Measurements from ENCODE around the gene BICDL2.
"Not testable (repeated sequence)": the region's sequence is repeated elsewhere in the genome, so short reads cannot be mapped to it uniquely, and the experiment has no call there.

The BICDL2 gene

DNA sequence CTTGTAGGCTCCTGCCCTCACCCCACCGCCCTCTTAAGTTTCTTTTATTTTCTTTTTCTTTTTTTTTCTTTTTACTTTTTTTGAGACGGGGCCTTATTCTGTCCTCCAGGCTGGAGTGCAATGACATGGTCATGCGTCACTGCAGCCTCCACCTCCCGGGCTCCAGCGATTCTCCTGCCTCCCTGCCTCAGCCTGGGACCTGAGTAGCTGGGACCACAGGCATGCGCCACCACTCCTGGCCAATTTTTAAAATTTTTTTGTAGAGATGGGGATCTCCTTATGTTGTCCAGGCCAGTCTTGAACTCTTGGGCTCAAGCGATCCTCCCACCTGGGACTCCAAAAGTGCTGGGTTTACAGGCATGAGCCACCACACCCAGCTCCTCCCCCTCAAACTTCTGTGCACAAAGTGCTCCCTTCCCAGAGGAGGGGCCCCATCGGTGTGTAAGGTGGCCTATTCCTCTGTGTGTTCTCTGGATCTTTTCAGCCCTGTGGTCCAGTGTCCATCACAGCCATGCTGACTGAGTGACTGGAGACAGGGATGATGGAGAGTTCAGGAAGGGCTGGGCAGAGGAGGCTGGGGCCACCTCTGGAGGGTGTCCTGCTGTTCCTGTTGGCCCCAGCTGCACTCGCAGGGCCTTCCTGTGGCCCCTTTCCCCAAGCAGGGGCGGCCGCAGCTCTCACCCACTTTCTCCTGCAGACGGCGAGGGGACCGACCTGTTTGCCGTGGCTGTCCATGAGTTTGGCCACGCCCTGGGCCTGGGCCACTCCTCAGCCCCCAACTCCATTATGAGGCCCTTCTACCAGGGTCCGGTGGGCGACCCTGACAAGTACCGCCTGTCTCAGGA is 19.8 kb upstream of the BICDL2 start:
- no peak overlapping the region for H3K27ac ChIP-seq
- DNase-seq (ENCODE audit: low spot score): no peak

DNA sequence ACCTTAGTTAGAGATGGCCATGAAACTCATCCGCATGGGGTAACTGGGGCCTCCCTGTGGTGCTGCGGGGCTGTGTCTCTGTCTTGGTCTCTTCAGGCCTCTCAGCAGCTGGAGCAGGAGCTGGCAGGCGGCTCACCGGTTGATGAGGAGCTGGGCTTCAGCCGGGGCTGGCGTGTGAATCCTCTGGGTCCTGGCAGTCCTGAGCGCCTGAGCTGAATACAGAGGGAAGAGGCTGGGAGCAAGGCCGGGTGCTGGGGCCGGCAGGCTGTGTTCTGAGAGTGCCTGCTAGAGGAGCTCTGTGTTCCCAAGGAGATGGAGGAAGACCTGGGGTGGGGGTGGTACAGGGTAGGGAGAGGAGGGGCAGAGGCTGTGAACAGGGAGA is 19.0 kb upstream of the BICDL2 start:
- not testable (repeated sequence) for H3K27ac ChIP-seq; H3K4me3 ChIP-seq; DNase-seq (ENCODE audit: low spot score)

More for the DNA sequence above, 19.8 kb upstream of the BICDL2 start:
- no peak overlapping the region for H3K4me3 ChIP-seq
- TF ChIP-seq, protein P1, sequence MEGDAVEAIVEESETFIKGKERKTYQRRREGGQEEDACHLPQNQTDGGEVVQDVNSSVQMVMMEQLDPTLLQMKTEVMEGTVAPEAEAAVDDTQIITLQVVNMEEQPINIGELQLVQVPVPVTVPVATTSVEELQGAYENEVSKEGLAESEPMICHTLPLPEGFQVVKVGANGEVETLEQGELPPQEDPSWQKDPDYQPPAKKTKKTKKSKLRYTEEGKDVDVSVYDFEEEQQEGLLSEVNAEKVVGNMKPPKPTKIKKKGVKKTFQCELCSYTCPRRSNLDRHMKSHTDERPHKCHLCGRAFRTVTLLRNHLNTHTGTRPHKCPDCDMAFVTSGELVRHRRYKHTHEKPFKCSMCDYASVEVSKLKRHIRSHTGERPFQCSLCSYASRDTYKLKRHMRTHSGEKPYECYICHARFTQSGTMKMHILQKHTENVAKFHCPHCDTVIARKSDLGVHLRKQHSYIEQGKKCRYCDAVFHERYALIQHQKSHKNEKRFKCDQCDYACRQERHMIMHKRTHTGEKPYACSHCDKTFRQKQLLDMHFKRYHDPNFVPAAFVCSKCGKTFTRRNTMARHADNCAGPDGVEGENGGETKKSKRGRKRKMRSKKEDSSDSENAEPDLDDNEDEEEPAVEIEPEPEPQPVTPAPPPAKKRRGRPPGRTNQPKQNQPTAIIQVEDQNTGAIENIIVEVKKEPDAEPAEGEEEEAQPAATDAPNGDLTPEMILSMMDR (IDR thresholded peaks at IDR 0.05): no peak

DNA sequence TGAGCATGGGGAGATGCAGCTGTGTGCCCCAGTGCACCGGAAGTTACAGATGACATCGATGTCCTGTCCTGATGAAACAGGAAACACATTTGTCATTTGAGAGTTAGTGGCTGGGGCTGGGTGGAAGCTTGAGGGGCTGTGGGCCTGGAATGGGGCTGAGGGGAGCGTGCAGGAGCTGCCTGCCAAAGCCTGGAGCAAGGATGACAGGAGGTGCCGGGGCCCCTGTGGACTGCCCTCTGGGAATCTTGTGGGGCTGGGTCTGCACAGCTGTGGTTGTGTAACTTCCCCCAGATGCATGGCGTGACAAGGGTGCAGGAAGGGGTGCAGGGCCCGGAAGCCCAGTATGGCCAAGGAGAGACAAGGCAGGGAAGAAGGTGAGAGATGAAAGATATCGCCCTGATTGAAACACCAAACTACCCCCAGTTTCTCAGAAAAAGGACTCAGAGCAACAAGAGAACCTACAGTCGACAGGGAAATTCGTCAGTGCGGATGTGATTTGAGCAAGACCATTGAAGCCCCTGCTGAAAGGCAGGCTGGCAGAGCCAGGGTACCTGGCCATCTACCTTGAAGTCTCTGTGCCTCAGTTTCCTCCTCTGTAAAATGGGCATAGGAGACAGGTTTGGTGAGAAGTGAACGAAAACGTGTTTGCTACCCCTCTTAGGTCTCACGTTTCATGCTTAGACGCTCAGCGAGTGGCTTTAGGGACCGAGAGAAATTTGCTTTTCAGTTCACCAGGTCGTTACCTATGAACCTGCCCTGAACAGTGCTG is 18.4 kb upstream of the BICDL2 start:
- TF ChIP-seq, protein P1 (IDR thresholded peaks at IDR 0.05): no peak
- DNase-seq (ENCODE audit: low spot score): no peak
- no peak overlapping the region for H3K4me3 ChIP-seq
- H3K27ac ChIP-seq: no peak overlapping the region

DNA sequence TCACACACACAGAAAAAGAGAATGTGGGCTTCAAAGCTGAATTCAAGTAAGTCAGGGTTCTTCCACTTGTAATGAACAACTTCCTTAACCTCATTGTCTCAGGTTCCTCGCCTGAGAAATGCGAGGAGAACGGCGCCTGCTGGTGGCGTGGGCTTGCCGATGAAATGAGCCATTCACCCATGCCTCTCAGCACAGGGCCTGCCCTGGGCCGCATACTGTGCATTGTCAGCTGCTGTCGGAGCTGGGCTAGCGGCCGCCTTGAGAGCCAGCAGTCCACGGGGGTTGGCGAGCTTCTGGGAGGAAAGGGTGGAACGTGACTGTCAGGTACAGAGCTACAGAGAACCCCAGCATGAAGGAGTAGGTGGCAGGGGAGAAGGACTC is 16.6 kb upstream of the BICDL2 start:
- not testable (repeated sequence) for H3K27ac ChIP-seq, H3K4me3 ChIP-seq

DNA sequence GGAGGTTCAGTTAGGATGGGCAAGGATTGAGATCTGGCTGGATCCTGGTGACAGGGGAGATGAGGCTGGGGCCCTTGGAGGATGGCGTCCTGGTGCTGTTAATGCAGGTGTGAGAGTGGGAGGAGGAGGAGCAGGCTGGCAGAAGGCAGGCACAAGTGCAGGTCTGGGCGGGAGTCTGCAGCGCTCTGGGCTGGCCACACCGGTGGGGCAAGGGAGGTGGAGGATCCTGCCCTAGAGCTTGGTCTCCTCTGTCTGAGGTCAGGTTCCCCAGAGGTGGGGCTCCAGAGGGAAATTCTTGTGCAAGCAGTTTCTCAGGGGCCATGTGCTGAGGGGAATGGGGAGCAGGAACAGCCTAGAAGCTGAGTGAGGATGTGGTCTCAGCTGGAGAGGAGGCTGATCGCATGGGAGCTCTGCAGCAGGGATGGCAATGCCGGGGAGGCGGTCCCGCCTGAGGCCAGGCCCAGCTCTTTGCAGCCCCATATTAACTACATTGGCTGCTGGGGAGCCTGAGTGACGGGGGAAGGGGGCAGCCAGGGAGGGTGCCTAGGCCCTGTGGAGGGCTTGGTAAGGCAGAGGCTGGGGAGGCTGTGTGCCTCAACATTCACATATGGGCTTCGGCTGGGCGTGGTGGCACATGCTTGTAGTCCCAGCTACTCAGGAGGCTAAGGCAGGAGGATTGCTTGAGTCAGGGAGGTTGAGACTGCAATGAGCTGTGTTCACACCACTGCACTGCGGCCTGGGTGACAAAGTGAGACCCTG is 16.0 kb upstream of the BICDL2 start:
- not testable (repeated sequence) for H3K27ac ChIP-seq; H3K4me3 ChIP-seq; DNase-seq (ENCODE audit: low spot score)

More for the DNA sequence above, 16.6 kb upstream of the BICDL2 start:
- DNase-seq (ENCODE audit: low spot score): not testable (repeated sequence)

DNA sequence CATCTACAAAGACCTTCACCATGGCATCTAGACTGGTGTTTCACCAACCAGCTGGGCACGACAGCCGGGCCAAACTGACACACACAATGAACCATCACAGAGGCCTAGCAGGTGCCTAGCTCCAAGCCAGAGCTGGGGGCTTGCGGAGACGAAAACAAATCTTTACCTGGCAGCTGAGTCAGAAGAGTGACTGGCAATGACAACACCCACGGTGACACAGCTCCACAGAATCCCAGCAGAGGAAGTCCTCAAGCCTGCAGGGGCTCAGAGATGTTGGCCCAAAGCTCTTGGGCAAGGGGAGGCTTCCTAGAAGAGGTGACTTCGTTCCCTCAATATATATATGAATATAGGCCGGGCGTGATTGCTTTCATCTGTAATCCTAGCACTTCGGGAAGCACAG is 14.8 kb upstream of the BICDL2 start:
- H3K4me3 ChIP-seq: no peak overlapping the region
- no peak overlapping the region for H3K27ac ChIP-seq
- TF ChIP-seq, protein P1 (IDR thresholded peaks at IDR 0.05): no peak
- no peak for DNase-seq (ENCODE audit: low spot score)

DNA sequence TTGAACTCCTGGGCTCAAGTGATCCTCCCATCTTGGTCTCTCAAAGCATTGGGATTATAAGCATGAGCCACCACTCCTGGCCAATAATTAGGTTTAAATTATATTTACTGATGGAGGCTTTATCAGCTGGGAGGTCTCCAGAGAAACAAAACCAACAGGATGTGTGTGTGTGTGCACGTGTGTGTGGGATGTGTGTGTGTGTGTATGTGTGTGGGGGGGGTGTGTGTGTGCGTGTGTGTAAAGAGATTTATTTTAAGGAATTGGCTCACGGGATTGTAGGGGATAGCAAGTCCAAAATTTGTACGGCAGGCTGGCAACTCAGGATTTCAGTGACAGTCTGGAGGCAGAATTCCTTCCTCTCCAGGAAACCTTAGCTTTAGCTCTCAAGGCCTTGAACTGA is 14.3 kb upstream of the BICDL2 start:
- Histone ChIP-seq H3K27ac (no peak overlapping the region), H3K4me3 (no peak overlapping the region)
- DNase-seq (ENCODE audit: low spot score): no peak
- TF ChIP-seq, protein P1 (IDR thresholded peaks at IDR 0.05): no peak

DNA sequence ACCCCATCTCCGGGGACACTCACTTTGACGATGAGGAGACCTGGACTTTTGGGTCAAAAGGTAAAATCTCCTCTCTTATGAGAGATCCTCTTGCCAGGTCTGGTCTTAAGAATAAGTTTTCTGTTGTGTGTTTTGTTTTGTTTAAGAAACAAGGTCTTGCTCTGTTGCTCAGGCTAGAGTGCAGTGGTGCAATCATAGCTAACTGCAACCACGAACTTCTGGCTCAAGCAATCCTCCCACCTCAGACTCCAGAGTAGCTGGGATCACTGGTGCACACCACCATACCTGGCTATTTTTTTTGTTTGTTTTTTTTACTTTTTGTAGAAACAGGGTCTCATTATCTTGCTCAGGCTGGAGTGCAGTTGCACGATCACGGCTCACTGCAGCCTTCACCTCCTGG is 13.7 kb upstream of the BICDL2 start:
- TF ChIP-seq, protein P1 (IDR thresholded peaks at IDR 0.05): no peak
- no peak overlapping the region for H3K27ac ChIP-seq
- H3K4me3 ChIP-seq: no peak overlapping the region
- DNase-seq (ENCODE audit: low spot score): no peak

All from coronary artery (tissue), 2 donors.